Cortex of kidney (tissue), 1 donor: ENCODE measurements around the gene TREM1.

Experiments used
- DNase-seq: peaks from one replicate; lab custom pipeline; 2025; lab: John Stamatoyannopoulos, UW

The TREM1 gene

GRCh38 chr6:41294214-41294872 lies 7.9 kb upstream of the TREM1 start:
- DNase-seq: no peak

- DNase-seq: no peak
These were observed 5.2 kb upstream of the TREM1 start for GRCh38 chr6:41291717-41292116.

- no peak for DNase-seq
These were observed 3.3 kb upstream of the TREM1 start for GRCh38 chr6:41289815-41290214.

GRCh38 chr6:41288754-41289129 lies 2.3 kb upstream of the TREM1 start:
- DNase-seq: no peak

GRCh38 chr6:41288030-41288753 lies 1.7 kb upstream of the TREM1 start:
- no peak for DNase-seq

GRCh38 chr6:41284726-41285125 lies 1.8 kb downstream of the TREM1 start:
- DNase-seq: no peak

GRCh38 chr6:41283600-41283999 lies 2.9 kb downstream of the TREM1 start:
- no peak for DNase-seq

- DNase-seq: no peak
These were observed 6.0 kb downstream of the TREM1 start for GRCh38 chr6:41280381-41281057.

GRCh38 chr6:41278699-41279405 lies 7.6 kb downstream of the TREM1 start:
- DNase-seq: no peak

- no peak for DNase-seq
These were observed 8.9 kb downstream of the TREM1 start for GRCh38 chr6:41277605-41278004.

GRCh38 chr6:41275489-41275888 lies 11.0 kb downstream of the TREM1 start:
- no peak for DNase-seq

GRCh38 chr6:41274256-41274655 lies 12.2 kb downstream of the TREM1 start:
- no peak for DNase-seq

GRCh38 chr6:41273714-41274113 lies 12.8 kb downstream of the TREM1 start:
- DNase-seq: no peak

GRCh38 chr6:41272591-41273240 lies 13.8 kb downstream of the TREM1 start:
- DNase-seq: no peak

- DNase-seq: no peak
These were observed 14.5 kb downstream of the TREM1 start for GRCh38 chr6:41271901-41272395.

- no peak for DNase-seq
These were observed 16.8 kb downstream of the TREM1 start for GRCh38 chr6:41269716-41270115.

- no peak for DNase-seq
These were observed 17.3 kb downstream of the TREM1 start for GRCh38 chr6:41269166-41269565.

GRCh38 chr6:41268478-41268877 lies 18.0 kb downstream of the TREM1 start:
- no peak for DNase-seq

GRCh38 chr6:41266541-41266940 lies 19.9 kb downstream of the TREM1 start:
- DNase-seq: no peak

- no peak for DNase-seq
These were observed 23.2 kb downstream of the TREM1 start for GRCh38 chr6:41263267-41263666.

GRCh38 chr6:41262401-41262800 lies 24.1 kb downstream of the TREM1 start:
- DNase-seq: no peak

- no peak for DNase-seq
These were observed 28.3 kb downstream of the TREM1 start for GRCh38 chr6:41258196-41258493.
